ENCODE results near the gene RARB.

The RARB gene

GRCh38 chr3:25592510-25592968, 164.5 kb downstream of the RARB start:
- DNase-seq (ENCODE audit: low read depth) = peak; percentile 64
- no peak overlapping the region for H3K4me3 ChIP-seq (ENCODE audit: control insufficient read depth, low read depth, low read length)
- peak; percentile 56 for TF ChIP-seq CTCF (IDR thresholded peaks at IDR 0.05; ENCODE audit: control insufficient read depth, insufficient read depth, low read depth, low read length, missing control alignments)

- H3K4me3 ChIP-seq (ENCODE audit: control insufficient read depth, low read depth, low read length) = no peak overlapping the region
- no peak for TF ChIP-seq CTCF (IDR thresholded peaks at IDR 0.05; ENCODE audit: control insufficient read depth, insufficient read depth, low read depth, low read length, missing control alignments)
- no peak for DNase-seq (ENCODE audit: low read depth)
Measured at GRCh38 chr3:25593001-25593400, 164.9 kb downstream of the RARB start.

- DNase-seq (ENCODE audit: low read depth) = peak; percentile 81
- TF ChIP-seq CTCF (IDR thresholded peaks at IDR 0.05; ENCODE audit: control insufficient read depth, insufficient read depth, low read depth, low read length, missing control alignments) = peak; percentile 66
- no peak overlapping the region for H3K4me3 ChIP-seq (ENCODE audit: control insufficient read depth, low read depth, low read length)
Measured at GRCh38 chr3:25594007-25594502, 166.0 kb downstream of the RARB start.

GRCh38 chr3:25597535-25598101, 169.6 kb downstream of the RARB start:
- no peak for DNase-seq (ENCODE audit: low read depth)
- H3K4me3 ChIP-seq (ENCODE audit: control insufficient read depth, low read depth, low read length) = no peak overlapping the region
- TF ChIP-seq CTCF (IDR thresholded peaks at IDR 0.05; ENCODE audit: control insufficient read depth, insufficient read depth, low read depth, low read length, missing control alignments) = no peak

GRCh38 chr3:25603703-25604102, 175.6 kb downstream of the RARB start:
- TF ChIP-seq CTCF (IDR thresholded peaks at IDR 0.05; ENCODE audit: control insufficient read depth, insufficient read depth, low read depth, low read length, missing control alignments) = no peak
- DNase-seq (ENCODE audit: low read depth) = no peak
- no peak overlapping the region for H3K4me3 ChIP-seq (ENCODE audit: control insufficient read depth, low read depth, low read length)

- no peak for TF ChIP-seq CTCF (IDR thresholded peaks at IDR 0.05; ENCODE audit: control insufficient read depth, insufficient read depth, low read depth, low read length, missing control alignments)
- H3K4me3 ChIP-seq (ENCODE audit: control insufficient read depth, low read depth, low read length) = no peak overlapping the region
- peak; percentile 67 for DNase-seq (ENCODE audit: low read depth)
Measured at GRCh38 chr3:25604107-25604805, 176.2 kb downstream of the RARB start.
